Astrocyte of the cerebellum (primary cell): ENCODE data around the gene KMT2A.

Experiments used
- DNase-seq: peaks from one replicate; pipeline ENCODE4 v3.0.0-alpha.2; 2011; ENCODE audit warnings: low read depth
- H3K4me3 ChIP-seq: 2 replicates; pipeline ENCODE4 v1.5.1; 2011; ENCODE audit warnings: mild to moderate bottlenecking, low read depth, low read length, moderate library complexity
- in situ Hi-C: cut with HindIII; loops from 2 replicates; pipeline ENCODE4 v1.10.0; 2017; ENCODE audit warnings: low sequenced_read_pairs
- TF ChIP-seq, protein P1 (sequence below): IDR thresholded peaks from 2 replicates; pipeline ENCODE4 v1.5.1; 2012; ENCODE audit warnings: low read length, low read depth, moderate library complexity, mild to moderate bottlenecking; ENCODE audit errors: missing control alignments

The KMT2A gene

DNA sequence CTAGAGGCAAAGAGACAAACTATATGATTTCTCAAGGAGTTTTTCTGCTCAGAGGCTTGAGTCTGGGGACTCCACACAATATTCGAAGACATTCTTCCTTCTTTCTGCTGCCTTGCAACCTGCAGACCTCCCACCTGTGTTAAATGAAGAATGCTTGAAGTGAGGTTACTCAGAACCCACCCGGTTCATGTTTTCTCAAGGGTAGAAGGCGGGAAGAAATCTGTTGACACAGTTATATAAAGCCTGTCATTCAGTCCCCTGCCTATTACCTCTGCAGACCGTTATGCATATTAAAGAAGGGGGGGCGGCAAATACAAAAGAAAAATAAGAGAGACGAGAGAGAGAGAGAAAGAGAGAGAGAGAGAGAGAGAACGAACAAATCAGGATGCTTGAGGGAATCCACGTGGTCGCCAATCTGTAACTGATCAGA, 2.2 kb upstream of the KMT2A start:
- in situ Hi-C loops, result no loop called here
- DNase-seq, result no peak
- TF ChIP-seq, protein P1, sequence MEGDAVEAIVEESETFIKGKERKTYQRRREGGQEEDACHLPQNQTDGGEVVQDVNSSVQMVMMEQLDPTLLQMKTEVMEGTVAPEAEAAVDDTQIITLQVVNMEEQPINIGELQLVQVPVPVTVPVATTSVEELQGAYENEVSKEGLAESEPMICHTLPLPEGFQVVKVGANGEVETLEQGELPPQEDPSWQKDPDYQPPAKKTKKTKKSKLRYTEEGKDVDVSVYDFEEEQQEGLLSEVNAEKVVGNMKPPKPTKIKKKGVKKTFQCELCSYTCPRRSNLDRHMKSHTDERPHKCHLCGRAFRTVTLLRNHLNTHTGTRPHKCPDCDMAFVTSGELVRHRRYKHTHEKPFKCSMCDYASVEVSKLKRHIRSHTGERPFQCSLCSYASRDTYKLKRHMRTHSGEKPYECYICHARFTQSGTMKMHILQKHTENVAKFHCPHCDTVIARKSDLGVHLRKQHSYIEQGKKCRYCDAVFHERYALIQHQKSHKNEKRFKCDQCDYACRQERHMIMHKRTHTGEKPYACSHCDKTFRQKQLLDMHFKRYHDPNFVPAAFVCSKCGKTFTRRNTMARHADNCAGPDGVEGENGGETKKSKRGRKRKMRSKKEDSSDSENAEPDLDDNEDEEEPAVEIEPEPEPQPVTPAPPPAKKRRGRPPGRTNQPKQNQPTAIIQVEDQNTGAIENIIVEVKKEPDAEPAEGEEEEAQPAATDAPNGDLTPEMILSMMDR, result no peak
- peak overlapping the region; percentile 93 for H3K4me3 ChIP-seq

DNA sequence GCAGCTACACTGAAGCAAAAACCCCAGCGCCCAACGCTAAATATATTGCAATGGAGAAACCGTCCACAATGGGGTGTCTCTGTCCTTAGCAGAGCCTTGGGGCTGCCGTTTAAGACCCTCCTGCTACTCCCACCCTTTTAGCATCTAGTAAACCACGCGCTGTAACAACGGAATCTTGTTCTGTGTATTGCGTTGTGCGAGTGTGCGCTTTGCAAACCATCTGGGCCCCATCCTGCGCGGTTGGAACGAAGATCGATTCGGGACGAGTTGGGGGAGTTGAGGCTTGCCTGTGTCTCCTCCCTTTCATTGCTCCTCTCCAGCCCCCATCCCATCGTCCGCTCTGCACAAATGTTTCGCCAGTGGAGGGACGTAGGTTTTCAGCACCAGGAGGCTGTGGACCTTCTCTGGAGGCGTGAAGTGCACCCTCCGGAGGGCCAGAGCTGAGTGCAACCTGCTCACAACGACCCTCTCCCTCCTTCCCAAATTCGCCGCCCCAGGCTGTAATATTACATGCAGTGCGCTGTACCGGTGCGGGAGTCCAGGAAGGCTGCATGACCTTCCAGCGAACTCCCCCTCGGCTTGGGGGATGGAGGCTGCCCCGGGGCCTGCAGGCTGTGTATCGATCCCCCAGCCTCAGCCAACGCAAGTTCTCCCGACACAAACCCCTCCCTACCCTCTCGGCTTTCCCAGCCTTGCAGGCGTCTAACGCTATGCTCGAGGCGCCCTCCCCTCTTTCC, 1.6 kb upstream of the KMT2A start:
- in situ Hi-C loops, result no loop called here
- DNase-seq, result no peak
- peak overlapping the region; percentile 93 for H3K4me3 ChIP-seq
- TF ChIP-seq, protein P1, result no peak

DNA sequence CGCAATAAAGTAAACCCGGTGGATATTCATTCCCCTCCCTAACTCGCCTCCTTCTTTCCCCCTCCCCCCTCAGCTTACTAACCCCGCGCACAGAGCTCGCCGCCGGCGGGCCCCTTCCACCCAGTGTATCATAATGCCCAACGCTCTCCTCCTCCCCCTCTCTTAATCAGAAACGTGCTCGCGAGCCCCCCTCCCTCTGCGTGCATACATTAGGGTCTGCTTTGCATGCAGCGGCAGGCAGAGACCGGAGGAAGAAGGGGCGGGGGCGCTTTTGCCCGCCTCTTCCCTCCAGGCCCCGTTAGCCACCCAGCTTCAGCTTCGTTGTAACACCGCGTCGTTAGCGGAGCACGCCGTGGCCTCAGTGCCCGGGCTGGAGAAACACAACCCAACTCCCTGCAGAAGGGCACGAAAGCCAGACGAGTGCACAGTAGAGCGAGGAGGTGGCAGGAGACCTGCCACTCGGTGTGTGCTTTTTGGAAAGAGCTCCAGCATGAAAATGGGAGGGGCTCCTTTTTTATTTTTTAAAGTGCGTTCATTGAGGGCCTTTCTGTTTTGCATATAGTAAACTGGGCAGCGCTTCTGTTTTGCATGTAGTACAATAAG, 901 bp upstream of the KMT2A start:
- no peak for DNase-seq
- TF ChIP-seq, protein P1, result no peak
- peak overlapping the region; percentile 93 for H3K4me3 ChIP-seq
- in situ Hi-C loops, result no loop called here

DNA sequence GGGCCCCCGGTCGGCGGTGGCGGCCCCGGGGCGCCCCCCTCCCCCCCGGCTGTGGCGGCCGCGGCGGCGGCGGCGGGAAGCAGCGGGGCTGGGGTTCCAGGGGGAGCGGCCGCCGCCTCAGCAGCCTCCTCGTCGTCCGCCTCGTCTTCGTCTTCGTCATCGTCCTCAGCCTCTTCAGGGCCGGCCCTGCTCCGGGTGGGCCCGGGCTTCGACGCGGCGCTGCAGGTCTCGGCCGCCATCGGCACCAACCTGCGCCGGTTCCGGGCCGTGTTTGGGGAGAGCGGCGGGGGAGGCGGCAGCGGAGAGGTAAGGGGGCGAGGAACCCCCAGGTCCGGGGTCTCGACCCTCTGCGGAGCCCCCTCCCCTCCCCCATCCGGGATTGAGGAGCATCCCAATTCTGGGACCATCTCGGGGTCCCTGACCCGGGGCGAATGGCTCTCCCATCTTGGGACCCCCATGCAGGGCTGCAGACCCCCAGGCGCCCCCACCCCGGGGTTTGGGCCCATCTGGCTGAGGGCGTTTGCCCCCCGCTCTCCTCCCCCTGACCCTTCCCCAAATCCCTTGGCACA, 431 bp downstream of the KMT2A start:
- TF ChIP-seq, protein P1, result no peak
- DNase-seq, result no peak
- in situ Hi-C loops, result no loop called here
- H3K4me3 ChIP-seq, result peak overlapping the region; percentile 93

DNA sequence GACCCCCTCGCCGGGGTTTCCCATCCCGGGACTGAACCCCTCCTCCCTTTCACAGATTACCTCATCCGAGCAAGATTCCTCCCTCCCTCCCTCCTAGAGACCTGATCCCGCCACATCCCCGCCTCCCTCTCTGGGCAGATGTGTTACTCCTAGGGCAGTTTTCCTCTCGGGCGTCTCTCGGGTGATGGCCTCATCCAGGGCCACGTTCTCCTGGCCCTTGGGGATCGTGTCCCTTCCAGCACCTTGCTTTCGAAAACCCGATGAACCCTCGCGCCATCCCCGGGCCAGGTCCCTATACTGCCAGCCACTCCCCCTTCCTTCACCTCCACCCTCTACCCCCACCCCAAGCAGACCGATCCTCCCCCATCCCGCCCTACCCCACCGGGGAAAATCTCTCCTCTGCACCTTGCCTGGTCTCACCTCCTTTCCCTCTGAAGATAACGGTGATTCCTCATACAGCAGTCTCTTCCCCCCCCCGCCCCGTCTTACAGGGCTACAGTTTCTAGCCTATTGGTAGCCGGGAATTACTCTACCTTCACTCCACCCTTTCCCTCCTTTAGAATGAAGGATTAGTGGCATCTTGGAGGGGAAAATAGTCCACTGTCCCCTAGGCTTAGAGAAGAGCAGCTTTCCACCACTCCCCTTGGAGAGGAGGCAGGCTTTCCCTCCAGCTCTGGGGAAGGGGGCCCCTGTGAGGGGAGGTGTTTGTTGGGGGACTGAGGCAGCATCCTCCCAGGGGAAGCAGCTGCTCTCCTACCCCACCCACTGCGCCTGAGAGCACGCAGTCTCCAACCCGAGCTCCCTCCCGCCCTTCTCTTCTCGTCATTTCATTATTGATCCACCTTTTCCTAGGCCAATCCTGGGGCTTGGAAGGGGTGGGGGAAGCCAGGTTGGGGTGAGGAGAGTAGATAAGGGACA, 1.2 kb downstream of the KMT2A start:
- TF ChIP-seq, protein P1, result no peak
- no peak for DNase-seq
- in situ Hi-C loops, result no loop called here

DNA sequence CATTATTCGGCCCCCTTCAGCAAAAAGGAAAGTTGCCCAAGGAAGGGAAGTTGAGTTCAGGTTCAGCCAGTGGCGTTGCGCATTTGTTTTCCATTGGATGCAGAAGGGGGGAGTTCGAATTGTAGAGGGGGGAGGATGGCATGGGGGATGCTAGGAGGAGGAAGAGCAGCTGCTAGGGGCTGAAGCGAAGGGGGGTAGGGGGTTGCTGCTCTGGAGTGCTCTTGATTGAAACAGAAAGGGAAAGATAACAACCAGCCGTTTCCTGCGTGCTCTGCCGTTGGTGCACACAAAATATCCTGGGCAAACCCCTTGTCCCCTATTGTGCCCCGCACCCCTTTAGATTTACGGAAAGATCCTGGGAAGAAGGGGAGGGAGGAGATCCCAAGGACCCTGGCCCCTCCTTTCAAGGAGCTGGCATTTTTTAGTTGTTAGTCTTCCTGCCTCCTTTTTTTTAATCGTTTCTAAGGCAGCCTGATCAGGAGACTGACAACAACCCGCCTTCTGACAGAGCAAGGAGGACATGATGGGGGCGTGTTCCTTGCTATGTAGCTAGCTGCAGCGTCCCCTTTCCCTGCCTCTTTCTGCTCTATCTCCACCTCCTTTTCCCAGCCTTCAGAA, 2.1 kb downstream of the KMT2A start:
- peak overlapping the region; percentile 93 for H3K4me3 ChIP-seq
- TF ChIP-seq, protein P1, result no peak
- in situ Hi-C loops, result no loop called here
- peak; percentile 59 for DNase-seq

More for the DNA sequence above, 1.2 kb downstream of the KMT2A start:
- peak overlapping the region; percentile 93 for H3K4me3 ChIP-seq
